Sigmoid colon (tissue), 4 donors: ENCODE results near the gene HOXD13.

ENCODE experiments used
- EP300 ChIP-seq, 4 donors: sonication (generic); formaldehyde crosslinking; IDR thresholded peaks; one replicate each; pipeline ENCODE4 v1.6.1; 2017; ENCODE audit warnings: antibody characterized with exemption in 4 of 4
- POLR2AphosphoS5 ChIP-seq, 4 donors: sonication (generic); formaldehyde crosslinking; IDR thresholded peaks; one replicate each; pipeline ENCODE4 v1.6.1; 2017; ENCODE audit warnings: antibody characterized with exemption in 4 of 4

DNA sequence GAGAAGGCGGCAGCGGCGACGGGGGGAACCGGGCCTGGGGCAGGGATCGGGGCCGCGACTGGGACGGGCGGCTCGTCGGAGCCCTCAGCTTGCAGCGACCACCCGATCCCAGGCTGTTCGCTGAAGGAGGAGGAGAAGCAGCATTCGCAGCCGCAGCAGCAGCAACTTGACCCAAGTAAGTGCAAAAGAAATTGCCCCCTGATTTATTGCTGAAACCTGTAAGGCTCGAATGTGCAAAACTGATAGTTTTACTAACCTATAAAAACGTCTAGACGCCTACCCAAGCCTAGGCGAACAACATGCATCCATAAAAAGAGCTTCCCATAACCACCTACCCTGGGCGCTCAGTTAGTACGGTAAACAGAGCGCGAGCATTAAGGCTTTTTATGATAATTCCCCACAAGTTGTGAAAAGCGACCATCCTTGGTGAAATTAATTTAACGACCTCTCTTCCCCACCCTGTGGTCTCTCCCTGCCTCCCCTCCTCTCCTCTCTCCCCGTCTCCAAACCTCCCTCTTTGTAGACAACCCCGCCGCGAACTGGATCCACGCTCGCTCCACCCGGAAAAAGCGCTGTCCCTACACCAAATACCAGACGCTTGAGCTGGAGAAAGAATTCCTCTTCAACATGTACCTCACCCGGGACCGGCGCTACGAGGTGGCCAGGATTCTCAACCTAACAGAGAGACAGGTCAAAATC is 31.0 kb downstream of the HOXD13 start:
- TF ChIP-seq EP300 (IDR thresholded peaks at IDR 0.05) (no peak), POLR2AphosphoS5 (IDR thresholded peaks at IDR 0.05) (no peak)
